Hematopoietic multipotent progenitor cell (in vitro differentiated cells): ENCODE measurements around the gene PER2. TPM values are rescaled to one million over a fixed set of nuclear protein-coding genes. Genes with fewer than 3 reads are reported as not detected.
A peak's percentile ranks its signal among the peaks of the same experiment; 100 is the strongest.
"Not testable (repeated sequence)": the region's sequence is repeated elsewhere in the genome, so short reads cannot be mapped to it uniquely, and the experiment has no call there.

ENCODE experiments used
- DNase-seq, 3 donors: peaks; one replicate each; pipeline ENCODE4 v3.0.0-alpha.2; 2011 to 2015; ENCODE audit warnings: low read depth in 2 of 3, low spot score in 2 of 3
- total RNA-seq: library from RNA; depleted of rRNA; stranded (reverse); fragments of >200 nt; gene quantifications from one replicate; pipeline ENCODE4 v1.2.3, GENCODE V29; 2012

PER2 gene
- total RNA-seq, 1 donor, result 19.9 TPM

- DNase-seq, result peak; percentile 95 to 99 (median 99)
Measured at GRCh38 chr2:238288650-238289573, 502 bp upstream of the PER2 start.

- no peak for DNase-seq
Measured at GRCh38 chr2:238286987-238287736, 1.2 kb downstream of the PER2 start.

GRCh38 chr2:238286551-238286950 is 1.9 kb downstream of the PER2 start:
- peak in 1 of 3 donors; percentile 56 for DNase-seq

GRCh38 chr2:238286095-238286494 is 2.3 kb downstream of the PER2 start:
- no peak for DNase-seq

- no peak for DNase-seq
Measured at GRCh38 chr2:238285653-238286082, 2.7 kb downstream of the PER2 start.

GRCh38 chr2:238284802-238285515 is 3.5 kb downstream of the PER2 start:
- DNase-seq, result no peak

- DNase-seq, result no peak
Measured at GRCh38 chr2:238282861-238283738, 5.3 kb downstream of the PER2 start.

GRCh38 chr2:238281826-238282480 is 6.5 kb downstream of the PER2 start:
- no peak for DNase-seq

- no peak for DNase-seq
Measured at GRCh38 chr2:238280083-238280825, 8.2 kb downstream of the PER2 start.

GRCh38 chr2:238279324-238279682 is 9.1 kb downstream of the PER2 start:
- DNase-seq, result no peak

- DNase-seq, result no peak
Measured at GRCh38 chr2:238278626-238279323, 9.6 kb downstream of the PER2 start.

- no peak for DNase-seq
Measured at GRCh38 chr2:238277695-238278094, 10.7 kb downstream of the PER2 start.

GRCh38 chr2:238274152-238274865 is 14.1 kb downstream of the PER2 start:
- DNase-seq, result no peak

GRCh38 chr2:238273433-238273832 is 15.0 kb downstream of the PER2 start:
- not testable (repeated sequence) for DNase-seq

- DNase-seq, result no peak
Measured at GRCh38 chr2:238272156-238272555, 16.3 kb downstream of the PER2 start.

- not testable (repeated sequence) for DNase-seq
Measured at GRCh38 chr2:238271686-238272085, 16.7 kb downstream of the PER2 start.

- DNase-seq, result no peak
Measured at GRCh38 chr2:238271061-238271554, 17.3 kb downstream of the PER2 start.
